ENCODE results near the gene SIGLEC10.

The SIGLEC10 gene

DNA sequence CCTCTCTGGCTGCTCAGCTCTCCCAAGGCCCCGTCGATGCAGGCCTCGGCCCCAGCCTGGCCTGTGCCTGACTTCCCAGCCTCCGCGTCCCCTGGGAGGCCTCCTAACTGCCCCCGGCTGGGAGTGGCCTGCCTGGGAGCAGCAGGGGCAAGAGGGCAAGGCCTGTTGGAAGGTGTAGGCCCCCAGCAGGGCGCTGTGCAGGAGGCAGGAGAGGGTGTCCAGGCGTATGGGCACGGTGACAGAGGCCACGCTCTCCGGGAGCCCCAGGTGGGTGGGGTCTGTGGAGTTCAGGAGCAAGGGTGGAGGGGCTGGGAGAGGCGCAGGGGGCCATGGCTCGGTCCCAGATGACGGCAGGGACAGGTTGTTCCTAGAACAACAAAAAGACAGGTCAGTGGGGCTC lies 28.3 kb downstream of the SIGLEC10 start:
- H3K27ac Mint-ChIP-seq: no peak overlapping the region
- H3K9me3 Mint-ChIP-seq: no peaks in the 10 kb centered on the region
- TF ChIP-seq CTCF (IDR thresholded peaks at IDR 0.05; ENCODE audit: unreplicated experiment in 3 of 3): no peak
- H3K27me3 Mint-ChIP-seq (ENCODE audit: low read depth): no peaks in the 10 kb centered on the region
- peaks cover 4% of the 10 kb centered on the region for H3K4me1 Mint-ChIP-seq
- no peaks in the 10 kb centered on the region for H3K36me3 Mint-ChIP-seq (ENCODE audit: low read depth)
- no peak overlapping the region for H3K4me3 Mint-ChIP-seq

DNA sequence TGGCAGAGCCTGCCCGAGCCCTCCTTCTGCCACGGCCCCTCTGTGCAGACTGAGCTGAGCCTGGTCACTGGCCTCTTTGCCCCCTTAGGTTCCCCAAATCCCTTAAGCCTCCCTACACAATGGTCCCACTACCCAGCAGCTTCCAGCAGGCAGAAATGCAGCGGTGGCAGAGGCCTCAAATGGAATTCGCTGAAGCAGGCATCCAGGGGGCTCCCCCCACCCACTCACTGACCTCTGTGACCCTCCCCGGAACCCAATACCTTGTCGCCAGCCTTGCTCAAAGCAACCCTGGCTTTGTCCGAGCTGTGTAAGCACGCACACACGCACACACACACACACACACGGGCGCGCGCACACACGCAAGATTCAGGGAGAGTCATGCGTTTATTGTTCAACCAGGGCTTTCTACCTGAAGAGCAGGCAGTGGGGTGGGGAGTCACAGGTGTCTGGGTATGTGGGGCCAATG lies 29.5 kb downstream of the SIGLEC10 start, which contains the start of gene LIM2:
Gene LIM2 (minus strand): TSS at position 51 of the 466 bp plus-strand sequence. CDS start 531 bp downstream, outside the sequence.
- Mint-ChIP-seq H3K4me1 (no peaks in the 10 kb centered on the region), H3K36me3 (ENCODE audit: low read depth) (no peaks in the 10 kb centered on the region), H3K4me3 (no peak within 1 kb of the TSS), H3K27me3 (ENCODE audit: low read depth) (peaks cover 4% of the 10 kb centered on the region), H3K27ac (no peak within 1 kb of the TSS), H3K9me3 (no peaks in the 10 kb centered on the region)
- TF ChIP-seq CTCF (IDR thresholded peaks at IDR 0.05; ENCODE audit: unreplicated experiment in 3 of 3): no peak

GRCh38 chr19:51386882-51387520 lies 30.4 kb downstream of the SIGLEC10 start:
- Mint-ChIP-seq H3K27ac (no peak overlapping the region), H3K4me3 (no peak overlapping the region), H3K4me1 (no peaks in the 10 kb centered on the region), H3K36me3 (ENCODE audit: low read depth) (no peaks in the 10 kb centered on the region), H3K9me3 (no peaks in the 10 kb centered on the region), H3K27me3 (ENCODE audit: low read depth) (peaks cover 4% of the 10 kb centered on the region)
- no peak for TF ChIP-seq CTCF (IDR thresholded peaks at IDR 0.05; ENCODE audit: unreplicated experiment in 3 of 3)

DNA sequence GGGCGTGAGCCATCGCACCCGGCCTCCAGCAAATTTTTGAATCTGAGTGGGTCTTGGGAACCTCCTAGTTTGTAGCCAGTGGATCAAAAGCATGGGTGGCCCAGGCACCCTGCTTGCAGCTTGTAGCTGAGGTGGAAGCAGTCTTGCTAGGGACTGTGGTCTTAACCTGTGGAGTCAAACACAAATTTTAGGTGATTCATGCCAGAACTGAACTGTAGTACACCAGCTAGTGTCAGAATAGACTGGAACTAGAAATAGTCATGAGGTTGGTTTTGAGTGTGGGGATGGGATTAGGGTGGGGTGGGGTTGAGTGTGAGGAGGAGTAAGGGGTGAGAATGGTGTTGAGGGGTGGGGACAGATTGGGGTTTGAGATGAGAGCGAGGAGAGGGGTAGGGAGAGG lies 35.4 kb downstream of the SIGLEC10 start:
- no peak overlapping the region for H3K27ac Mint-ChIP-seq
- no peaks in the 10 kb centered on the region for H3K36me3 Mint-ChIP-seq (ENCODE audit: low read depth)
- H3K4me1 Mint-ChIP-seq: no peaks in the 10 kb centered on the region
- H3K4me3 Mint-ChIP-seq: no peak overlapping the region
- no peak for TF ChIP-seq CTCF (IDR thresholded peaks at IDR 0.05; ENCODE audit: unreplicated experiment in 3 of 3)
- no peaks in the 10 kb centered on the region for H3K9me3 Mint-ChIP-seq
- H3K27me3 Mint-ChIP-seq (ENCODE audit: low read depth): peaks cover 10% of the 10 kb centered on the region

- TF ChIP-seq CTCF (IDR thresholded peaks at IDR 0.05; ENCODE audit: unreplicated experiment in 3 of 3): no peak
- H3K27me3 Mint-ChIP-seq (ENCODE audit: low read depth): peaks cover 14% of the 10 kb centered on the region
- H3K4me3 Mint-ChIP-seq: no peak overlapping the region
- H3K9me3 Mint-ChIP-seq: no peaks in the 10 kb centered on the region
- no peaks in the 10 kb centered on the region for H3K4me1 Mint-ChIP-seq
- no peaks in the 10 kb centered on the region for H3K36me3 Mint-ChIP-seq (ENCODE audit: low read depth)
- no peak overlapping the region for H3K27ac Mint-ChIP-seq
These were observed 37.1 kb downstream of the SIGLEC10 start for GRCh38 chr19:51380379-51380778.

GRCh38 chr19:51377422-51377821 lies 40.0 kb downstream of the SIGLEC10 start:
- Mint-ChIP-seq H3K4me3 (no peak overlapping the region), H3K9me3 (no peaks in the 10 kb centered on the region), H3K4me1 (no peaks in the 10 kb centered on the region), H3K27ac (no peak overlapping the region), H3K27me3 (ENCODE audit: low read depth) (peaks cover 15% of the 10 kb centered on the region), H3K36me3 (ENCODE audit: low read depth) (no peaks in the 10 kb centered on the region)
- TF ChIP-seq CTCF (IDR thresholded peaks at IDR 0.05; ENCODE audit: unreplicated experiment in 3 of 3): no peak

All from nephron (organoid).